Upper lobe of left lung (tissue), 6 donors: ENCODE data around the gene FKBP2. TPM values are rescaled to one million over a fixed set of nuclear protein-coding genes. Genes with fewer than 3 reads are reported as not detected.

Experiments used
- ATAC-seq, 2 donors: fragments of 200-7000 bp; cut with Tn5 transposase; one replicate each; pipeline ENCODE4 v1.9.1; 2022; ENCODE audit warnings: mild to moderate bottlenecking in 2 of 2, moderate library complexity in 2 of 2; ENCODE audit not compliant: low FRiP score in 2 of 2
- DNase-seq, 2 donors: peaks; one replicate each; pipeline ENCODE4 v3.0.0-alpha.2; 2019 to 2020
- H3K27ac ChIP-seq, 4 donors: fragments of 200-600 bp; sonication (generic); one replicate each; pipeline ENCODE4 v1.5.1; 2016 to 2019
- H3K27me3 ChIP-seq, 4 donors: fragments of 200-600 bp; sonication (generic); one replicate each; pipeline ENCODE4 v1.5.1; 2017 to 2019
- H3K36me3 ChIP-seq, 4 donors: fragments of 200-600 bp; sonication (generic); one replicate each; pipeline ENCODE4 v1.5.1; 2016 to 2019
- H3K4me1 ChIP-seq, 4 donors: fragments of 200-600 bp; sonication (generic); one replicate each; pipeline ENCODE4 v1.5.1; 2018 to 2019
- H3K4me3 ChIP-seq, 4 donors: fragments of 200-600 bp; sonication (generic); one replicate each; pipeline ENCODE4 v1.5.1; 2017 to 2019; ENCODE audit warnings: mild to moderate bottlenecking in 2 of 4, moderate library complexity in 1 of 4
- H3K9me3 ChIP-seq, 4 donors: fragments of 200-600 bp; sonication (generic); one replicate each; pipeline ENCODE4 v1.5.1; 2018 to 2019
- EP300 ChIP-seq, 4 donors: sonication (generic); formaldehyde crosslinking; IDR thresholded peaks; one replicate each; pipeline ENCODE4 v1.5.1; 2017; ENCODE audit warnings: antibody characterized with exemption in 4 of 4, control low read depth in 2 of 4
- POLR2A ChIP-seq, 4 donors: fragments of 450-650 bp; IDR thresholded peaks; one replicate each; pipeline ENCODE4 v1.5.1; 2016 to 2017; ENCODE audit warnings: antibody characterized with exemption in 4 of 4, mild to moderate bottlenecking in 2 of 4
- POLR2AphosphoS5 ChIP-seq, 2 donors: sonication (generic); formaldehyde crosslinking; IDR thresholded peaks; one replicate each; pipeline ENCODE4 v1.5.1; 2017; ENCODE audit warnings: antibody characterized with exemption in 2 of 2
- WGBS, 2 donors: methylation state at CpG; one replicate each; pipeline ENCODE4 v1.1.5; 2017 to 2018; 5-methylcytosine and 5-hydroxymethylcytosine counted together
- total RNA-seq, 6 donors: library from RNA; depleted of rRNA in 4 of 6; stranded (reverse); fragments of >200 nt in 4 of 6; gene quantifications; one replicate each; pipeline versions ENCODE4 v1.1.0 to v1.2.1, GENCODE V29; 2016 to 2021
- TF ChIP-seq, protein P1 (sequence below), 6 experiments: fragments of 450-650 bp in 4 of 6; fragments of 200-600 bp in 2 of 6; sonication (generic) in 2 of 6; IDR thresholded peaks; one replicate each; pipeline ENCODE4 v1.5.1; 2016 to 2019; ENCODE audit warnings: antibody characterized with exemption in 6 of 6
- donor health status: DM: no; HTN: no; CAD: no; lungs with moderate emphysema.
- donor health status: DM: no; HTN: yes; CAD: no; lungs with severe emphysema.

Gene FKBP2
- total RNA-seq, 6 donors from 2014 or later = 40.9 to 132 (median 63.1) TPM

DNA sequence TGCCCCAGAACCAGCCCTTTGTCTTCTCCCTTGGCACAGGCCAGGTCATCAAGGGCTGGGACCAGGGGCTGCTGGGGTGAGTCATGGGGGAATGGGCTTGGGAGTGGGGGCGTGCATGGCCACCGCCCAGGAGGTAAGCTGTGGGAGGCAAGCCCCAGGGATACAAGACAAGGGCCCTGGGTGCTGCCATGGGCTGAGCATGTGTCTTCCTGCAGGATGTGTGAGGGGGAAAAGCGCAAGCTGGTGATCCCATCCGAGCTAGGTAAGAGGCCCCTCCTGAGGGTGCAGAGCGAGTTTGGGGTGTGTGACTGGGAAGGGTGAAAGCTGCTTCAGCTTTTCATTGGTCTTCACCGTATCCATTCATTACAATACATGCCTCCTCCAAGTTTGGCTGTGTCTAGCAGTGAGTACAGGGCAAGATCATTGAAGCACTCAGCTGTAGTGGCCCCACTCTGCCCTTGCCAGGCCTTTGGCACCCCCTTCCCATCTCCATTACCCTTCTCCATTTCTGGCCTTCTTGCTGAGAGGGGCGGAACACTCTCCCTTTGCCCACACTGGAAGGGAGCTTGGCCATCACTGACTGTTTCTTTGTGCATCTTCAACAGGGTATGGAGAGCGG is 2.5 kb downstream of the FKBP2 start:
- ATAC-seq (no peak), DNase-seq (peak in 1 of 2 donors; percentile 38)
- Histone ChIP-seq H3K27ac (peak overlapping the region in 1 of 4 donors; percentile 93), H3K4me1 (peaks cover 48 to 70% (median 56%) of the 10 kb centered on the region in 4 donors), H3K4me3 (peak overlapping the region in 1 of 4 donors; percentile 89), H3K9me3 (no peaks in the 10 kb centered on the region), H3K36me3 (peaks cover 0 to 18% (median 13%) of the 10 kb centered on the region in 4 donors), H3K27me3 (no peaks in the 10 kb centered on the region)
- TF ChIP-seq POLR2A (IDR thresholded peaks at IDR 0.05) (no peak), POLR2AphosphoS5 (IDR thresholded peaks at IDR 0.05) (no peak), EP300 (IDR thresholded peaks at IDR 0.05) (no peak)
- TF ChIP-seq, protein P1, sequence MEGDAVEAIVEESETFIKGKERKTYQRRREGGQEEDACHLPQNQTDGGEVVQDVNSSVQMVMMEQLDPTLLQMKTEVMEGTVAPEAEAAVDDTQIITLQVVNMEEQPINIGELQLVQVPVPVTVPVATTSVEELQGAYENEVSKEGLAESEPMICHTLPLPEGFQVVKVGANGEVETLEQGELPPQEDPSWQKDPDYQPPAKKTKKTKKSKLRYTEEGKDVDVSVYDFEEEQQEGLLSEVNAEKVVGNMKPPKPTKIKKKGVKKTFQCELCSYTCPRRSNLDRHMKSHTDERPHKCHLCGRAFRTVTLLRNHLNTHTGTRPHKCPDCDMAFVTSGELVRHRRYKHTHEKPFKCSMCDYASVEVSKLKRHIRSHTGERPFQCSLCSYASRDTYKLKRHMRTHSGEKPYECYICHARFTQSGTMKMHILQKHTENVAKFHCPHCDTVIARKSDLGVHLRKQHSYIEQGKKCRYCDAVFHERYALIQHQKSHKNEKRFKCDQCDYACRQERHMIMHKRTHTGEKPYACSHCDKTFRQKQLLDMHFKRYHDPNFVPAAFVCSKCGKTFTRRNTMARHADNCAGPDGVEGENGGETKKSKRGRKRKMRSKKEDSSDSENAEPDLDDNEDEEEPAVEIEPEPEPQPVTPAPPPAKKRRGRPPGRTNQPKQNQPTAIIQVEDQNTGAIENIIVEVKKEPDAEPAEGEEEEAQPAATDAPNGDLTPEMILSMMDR (IDR thresholded peaks at IDR 0.05) = no peak
- 81 to 90% methylated on average over 4 to 8 of the region's 8 CpGs for WGBS, 2 donors

DNA sequence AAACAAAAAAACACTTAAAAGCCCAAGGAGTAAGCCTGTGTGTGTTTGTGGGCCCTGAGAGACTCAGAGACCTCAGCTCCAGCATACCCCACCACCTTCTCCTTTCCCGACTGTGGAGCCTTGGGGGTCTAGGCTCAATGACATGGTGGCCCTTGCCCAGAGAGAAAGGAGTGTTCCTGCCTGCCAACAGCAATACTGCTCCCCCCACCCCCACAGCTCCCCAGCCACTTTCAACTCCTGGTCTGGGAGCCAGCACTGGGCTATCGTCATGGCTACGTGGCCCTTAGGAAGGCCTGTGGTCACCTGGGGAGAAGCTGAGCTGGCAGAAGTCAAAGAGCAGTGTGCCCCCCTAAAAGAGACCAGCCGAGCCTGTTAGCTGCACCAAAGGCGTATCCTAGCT is 3.2 kb downstream of the FKBP2 start:
- Histone ChIP-seq H3K27me3 (no peaks in the 10 kb centered on the region), H3K27ac (no peak overlapping the region), H3K4me3 (no peak overlapping the region), H3K4me1 (peaks cover 45 to 64% (median 52%) of the 10 kb centered on the region in 4 donors), H3K36me3 (peaks cover 0 to 13% (median 10%) of the 10 kb centered on the region in 4 donors), H3K9me3 (no peaks in the 10 kb centered on the region)
- WGBS, 2 donors = 76 to 86% methylated on average over 5 of the region's 5 CpGs
- TF ChIP-seq EP300 (IDR thresholded peaks at IDR 0.05) (no peak), POLR2A (IDR thresholded peaks at IDR 0.05) (no peak), POLR2AphosphoS5 (IDR thresholded peaks at IDR 0.05) (no peak)
- TF ChIP-seq, protein P1 (IDR thresholded peaks at IDR 0.05) = no peak
- DNase-seq (no peak), ATAC-seq (no peak)

DNA sequence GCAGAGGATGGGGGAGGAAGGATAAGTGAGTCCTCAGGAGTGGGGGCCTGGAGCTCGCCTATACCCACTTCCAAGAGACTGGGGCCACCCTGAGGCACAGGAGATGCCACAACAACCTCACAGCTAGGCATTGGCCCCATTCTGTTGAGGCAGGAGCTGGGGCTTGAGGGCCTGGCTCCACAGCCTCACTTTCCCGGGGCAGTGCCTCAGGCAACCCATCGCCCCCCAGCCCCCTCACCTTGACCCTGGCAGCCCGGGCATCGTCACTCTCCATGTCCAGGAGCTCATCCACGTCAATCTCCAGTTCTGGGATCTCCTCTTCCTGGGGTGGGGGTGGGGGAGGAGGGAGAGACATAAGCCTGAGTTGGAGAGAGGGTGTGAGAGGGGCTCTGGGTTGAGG is 4.1 kb downstream of the FKBP2 start:
- peak overlapping the region in 3 of 4 donors; percentile 69 to 79 (median 70) for H3K4me3 ChIP-seq
- WGBS, 2 donors = 30% methylated on average over 6 of the region's 6 CpGs; no CpG with 5 or more reads in 1 of the 2 donors
- H3K27ac ChIP-seq = peak overlapping the region; percentile 73 to 91 (median 82)
- TF ChIP-seq EP300 (IDR thresholded peaks at IDR 0.05) (no peak), POLR2A (IDR thresholded peaks at IDR 0.05) (no peak), POLR2AphosphoS5 (IDR thresholded peaks at IDR 0.05) (no peak)
- TF ChIP-seq, protein P1 (IDR thresholded peaks at IDR 0.05) = no peak
- ATAC-seq (no peak), DNase-seq (peak in 1 of 2 donors; percentile 45)
- H3K27me3 ChIP-seq = no peaks in the 10 kb centered on the region
- peaks cover 0 to 13% (median 10%) of the 10 kb centered on the region in 4 donors for H3K36me3 ChIP-seq
- H3K4me1 ChIP-seq = peaks cover 40 to 56% (median 46%) of the 10 kb centered on the region in 4 donors
- no peaks in the 10 kb centered on the region for H3K9me3 ChIP-seq

DNA sequence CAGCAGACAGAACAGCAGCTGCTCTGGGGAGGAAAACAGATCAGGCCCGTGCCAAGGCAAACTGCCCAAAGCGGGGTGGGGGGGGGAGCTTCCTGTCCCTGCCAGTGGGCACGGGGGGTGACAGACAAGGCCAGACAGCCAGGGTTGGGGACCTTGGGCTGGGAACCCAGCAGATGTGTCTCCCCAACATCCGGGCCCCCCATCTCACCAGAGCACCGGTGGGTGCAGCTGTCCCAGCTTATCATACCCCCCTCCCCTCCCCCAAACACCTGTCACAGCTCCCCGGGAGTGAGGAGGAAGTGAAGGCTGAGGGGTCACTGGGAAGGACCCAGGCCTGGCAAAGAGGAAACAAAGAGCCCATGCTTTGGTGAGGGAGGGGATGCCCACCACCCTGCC is 4.5 kb downstream of the FKBP2 start:
- Histone ChIP-seq H3K4me3 (peak overlapping the region; percentile 64 to 79 (median 70)), H3K36me3 (peaks cover 0 to 13% (median 10%) of the 10 kb centered on the region in 4 donors), H3K9me3 (no peaks in the 10 kb centered on the region), H3K27ac (peak overlapping the region; percentile 73 to 91 (median 82)), H3K27me3 (no peaks in the 10 kb centered on the region), H3K4me1 (peaks cover 36 to 53% (median 42%) of the 10 kb centered on the region in 4 donors)
- TF ChIP-seq EP300 (IDR thresholded peaks at IDR 0.05) (no peak), POLR2AphosphoS5 (IDR thresholded peaks at IDR 0.05) (no peak), POLR2A (IDR thresholded peaks at IDR 0.05) (no peak)
- TF ChIP-seq, protein P1 (IDR thresholded peaks at IDR 0.05) = no peak
- WGBS, 2 donors = 4% methylated on average over 6 of the region's 6 CpGs; no CpG with 5 or more reads in 1 of the 2 donors
- DNase-seq = no peak
- ATAC-seq = no peak
